G401 (cell line): Measurements from ENCODE around the gene TAF1C. TPM values are rescaled to one million over a fixed set of nuclear protein-coding genes. Genes with fewer than 3 reads are reported as not detected.
"Not testable (repeated sequence)": the region's sequence is repeated elsewhere in the genome, so short reads cannot be mapped to it uniquely, and the experiment has no call there.

Source experiments
- DNase-seq: peaks from one replicate; pipeline ENCODE4 v3.0.0-alpha.2; 2015; ENCODE audit warnings: low spot score
- in situ Hi-C: cut with HindIII; loops from 2 replicates; pipeline ENCODE4 v1.10.0; 2016; ENCODE audit warnings: low sequenced_read_pairs, mixed read lengths
- total RNA-seq: library from RNA; depleted of rRNA; stranded (reverse); fragments of >200 nt; shearing (Covaris generic); gene quantifications from 2 replicates; pipeline ENCODE4 v1.2.3, GENCODE V29; 2014; rRNA removed

Gene TAF1C, protein sequence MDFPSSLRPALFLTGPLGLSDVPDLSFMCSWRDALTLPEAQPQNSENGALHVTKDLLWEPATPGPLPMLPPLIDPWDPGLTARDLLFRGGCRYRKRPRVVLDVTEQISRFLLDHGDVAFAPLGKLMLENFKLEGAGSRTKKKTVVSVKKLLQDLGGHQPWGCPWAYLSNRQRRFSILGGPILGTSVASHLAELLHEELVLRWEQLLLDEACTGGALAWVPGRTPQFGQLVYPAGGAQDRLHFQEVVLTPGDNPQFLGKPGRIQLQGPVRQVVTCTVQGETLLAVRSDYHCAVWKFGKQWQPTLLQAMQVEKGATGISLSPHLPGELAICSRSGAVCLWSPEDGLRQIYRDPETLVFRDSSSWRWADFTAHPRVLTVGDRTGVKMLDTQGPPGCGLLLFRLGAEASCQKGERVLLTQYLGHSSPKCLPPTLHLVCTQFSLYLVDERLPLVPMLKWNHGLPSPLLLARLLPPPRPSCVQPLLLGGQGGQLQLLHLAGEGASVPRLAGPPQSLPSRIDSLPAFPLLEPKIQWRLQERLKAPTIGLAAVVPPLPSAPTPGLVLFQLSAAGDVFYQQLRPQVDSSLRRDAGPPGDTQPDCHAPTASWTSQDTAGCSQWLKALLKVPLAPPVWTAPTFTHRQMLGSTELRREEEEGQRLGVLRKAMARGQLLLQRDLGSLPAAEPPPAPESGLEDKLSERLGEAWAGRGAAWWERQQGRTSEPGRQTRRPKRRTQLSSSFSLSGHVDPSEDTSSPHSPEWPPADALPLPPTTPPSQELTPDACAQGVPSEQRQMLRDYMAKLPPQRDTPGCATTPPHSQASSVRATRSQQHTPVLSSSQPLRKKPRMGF
- total RNA-seq = 22.7 and 41.4 TPM in 2 replicates

GRCh38 chr16:84186685-84187437 lies at the start of gene TAF1C:
Gene TAF1C, minus strand, starts transcription at chr16:84187057. Its CDS starts 2,069 bp downstream, at chr16:84184988.
- DNase-seq = peak; percentile 91
- in situ Hi-C loops = no loop called here

- DNase-seq = no peak
These were observed 47.7 kb upstream of the TAF1C start for GRCh38 chr16:84234321-84235241.

GRCh38 chr16:84233748-84234147 lies 46.9 kb upstream of the TAF1C start:
- DNase-seq = no peak
- in situ Hi-C loops = no loop called here

More at GRCh38 chr16:84234321-84235241, 47.7 kb upstream of the TAF1C start:
- in situ Hi-C loops = no loop called here

GRCh38 chr16:84232969-84233368 lies 46.1 kb upstream of the TAF1C start:
- in situ Hi-C loops = no loop called here
- DNase-seq = no peak

GRCh38 chr16:84232060-84232459 lies 45.2 kb upstream of the TAF1C start:
- in situ Hi-C loops = no loop called here
- no peak for DNase-seq

DNA sequence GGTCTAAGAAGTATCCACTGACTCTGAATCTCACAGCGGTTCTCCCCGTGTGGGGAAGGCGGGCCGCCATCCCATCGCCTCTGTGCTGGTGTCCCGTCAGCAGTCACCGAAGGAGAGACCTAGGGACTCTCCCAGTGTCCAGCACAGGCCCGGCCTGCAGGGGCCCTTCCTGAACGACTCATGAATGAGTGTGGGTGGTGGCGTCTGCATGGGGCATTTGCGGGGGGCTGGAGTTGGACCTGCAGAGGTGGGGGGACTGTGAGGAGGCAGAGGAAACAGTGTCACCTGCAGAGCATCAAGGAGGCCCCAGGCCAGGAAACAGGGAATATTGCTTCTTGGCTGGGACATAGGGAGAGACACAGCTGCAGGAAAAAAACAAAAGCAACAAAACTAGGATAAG lies 42.6 kb upstream of the TAF1C start:
- in situ Hi-C loops = no loop called here
- no peak for DNase-seq

GRCh38 chr16:84228256-84228838 lies 41.5 kb upstream of the TAF1C start:
- in situ Hi-C loops = no loop called here
- peak; percentile 4 for DNase-seq

- no peak for DNase-seq
- in situ Hi-C loops = no loop called here
These were observed 40.7 kb upstream of the TAF1C start for GRCh38 chr16:84227548-84227947.

DNA sequence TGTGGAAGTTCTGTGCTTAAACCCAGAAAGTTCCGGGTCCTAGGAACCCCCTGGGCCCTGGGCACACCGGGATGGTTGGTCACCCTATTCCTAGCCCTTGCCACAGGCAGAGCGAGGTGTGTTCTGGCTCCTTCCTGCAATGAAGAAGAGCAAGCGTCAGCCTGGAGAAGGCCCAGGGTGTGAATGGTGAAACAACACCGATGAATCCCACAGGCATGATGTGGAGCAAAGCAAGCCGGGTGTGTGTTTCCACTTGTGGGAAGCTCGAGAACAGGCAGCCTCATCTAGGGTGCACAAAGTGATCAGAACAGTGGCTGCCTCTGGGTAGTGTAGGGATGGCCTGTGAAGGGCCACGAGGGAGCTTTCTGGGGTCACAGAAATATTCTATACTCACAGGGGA lies 39.2 kb upstream of the TAF1C start:
- DNase-seq = no peak
- in situ Hi-C loops = no loop called here

- in situ Hi-C loops = no loop called here
- no peak for DNase-seq
These were observed 38.7 kb upstream of the TAF1C start for GRCh38 chr16:84225571-84225970.

GRCh38 chr16:84225126-84225525 lies 38.3 kb upstream of the TAF1C start:
- in situ Hi-C loops = no loop called here
- no peak for DNase-seq

DNA sequence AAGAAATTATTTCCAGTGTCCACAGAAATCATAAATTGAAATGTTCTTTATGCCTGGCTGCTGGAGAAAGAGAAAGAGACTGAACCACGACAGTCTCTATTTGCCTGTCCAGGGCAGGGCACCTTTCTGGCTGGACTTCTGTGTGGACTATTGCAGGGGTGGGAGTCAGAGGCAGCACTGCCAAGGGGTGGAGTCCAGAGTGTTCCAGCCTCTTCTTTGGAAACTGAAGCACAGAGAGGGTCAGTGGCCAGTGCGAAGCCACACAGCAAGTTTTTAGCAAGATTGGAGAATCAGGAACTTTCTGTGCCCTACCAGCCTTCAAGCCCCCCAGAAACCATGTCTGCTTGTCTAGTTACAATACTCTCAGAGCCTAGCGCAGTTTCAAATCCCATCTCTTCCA lies 37.7 kb upstream of the TAF1C start:
- in situ Hi-C loops = no loop called here

DNA sequence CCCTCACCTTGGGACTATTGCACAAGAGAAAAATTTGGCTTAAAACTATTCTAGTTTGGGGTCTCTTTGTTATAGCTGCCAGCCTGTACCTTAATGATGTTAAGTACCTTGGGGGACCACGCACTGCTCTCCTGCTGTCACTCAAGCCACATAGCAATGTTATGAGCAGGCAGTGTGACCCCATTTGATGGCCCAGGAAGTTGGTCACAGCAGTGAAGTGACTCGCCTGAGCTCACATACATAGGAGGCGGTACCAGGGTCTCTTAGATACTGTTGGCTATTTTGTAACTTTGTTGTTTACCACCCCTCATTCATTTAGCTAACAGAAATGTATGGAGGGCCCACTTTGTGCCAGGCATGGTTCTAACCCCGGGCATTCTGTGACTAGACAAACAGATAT lies 36.6 kb upstream of the TAF1C start:
- DNase-seq = no peak
- in situ Hi-C loops = no loop called here

More for the DNA sequence above, 37.7 kb upstream of the TAF1C start:
- no peak for DNase-seq

DNA sequence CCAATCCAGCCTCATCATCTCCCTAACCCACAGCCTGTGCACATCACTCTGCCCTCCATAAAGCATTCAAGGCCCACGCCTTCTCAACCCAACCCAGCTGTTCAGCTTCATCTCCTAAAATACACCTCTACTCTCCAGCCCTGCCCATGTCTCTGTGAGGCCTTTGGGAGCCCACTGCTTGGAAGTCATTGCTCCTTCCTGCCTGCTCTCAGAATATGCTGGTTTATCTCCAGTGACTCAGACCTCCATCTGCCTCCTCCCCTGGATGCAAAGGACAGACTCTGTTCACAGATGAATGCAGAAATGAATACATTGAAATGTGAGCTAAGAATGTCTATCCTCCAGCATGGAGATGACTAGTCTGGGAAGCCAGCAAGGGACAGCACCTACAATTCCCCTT lies 34.0 kb upstream of the TAF1C start:
- in situ Hi-C loops = no loop called here
- DNase-seq = no peak

DNA sequence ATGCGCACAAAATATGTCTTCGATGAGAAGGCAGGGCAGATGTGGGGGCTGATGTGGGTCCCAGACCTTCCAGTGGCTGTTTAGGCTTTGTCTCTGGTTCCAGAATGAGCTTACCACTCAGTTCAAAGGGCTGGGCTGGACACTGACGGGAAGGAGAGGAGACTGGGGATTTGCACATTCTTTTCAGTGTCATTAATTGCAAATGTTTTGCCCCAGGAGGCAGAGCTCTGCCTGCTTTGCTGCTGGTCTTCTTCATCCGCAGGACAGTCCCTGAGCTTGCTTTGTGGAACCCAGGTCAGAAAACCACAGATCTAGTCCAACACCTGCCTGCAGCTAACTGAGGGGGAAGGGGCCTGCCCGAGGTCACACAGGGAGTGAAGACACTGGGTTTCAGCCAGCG lies 32.1 kb upstream of the TAF1C start:
- in situ Hi-C loops = no loop called here

DNA sequence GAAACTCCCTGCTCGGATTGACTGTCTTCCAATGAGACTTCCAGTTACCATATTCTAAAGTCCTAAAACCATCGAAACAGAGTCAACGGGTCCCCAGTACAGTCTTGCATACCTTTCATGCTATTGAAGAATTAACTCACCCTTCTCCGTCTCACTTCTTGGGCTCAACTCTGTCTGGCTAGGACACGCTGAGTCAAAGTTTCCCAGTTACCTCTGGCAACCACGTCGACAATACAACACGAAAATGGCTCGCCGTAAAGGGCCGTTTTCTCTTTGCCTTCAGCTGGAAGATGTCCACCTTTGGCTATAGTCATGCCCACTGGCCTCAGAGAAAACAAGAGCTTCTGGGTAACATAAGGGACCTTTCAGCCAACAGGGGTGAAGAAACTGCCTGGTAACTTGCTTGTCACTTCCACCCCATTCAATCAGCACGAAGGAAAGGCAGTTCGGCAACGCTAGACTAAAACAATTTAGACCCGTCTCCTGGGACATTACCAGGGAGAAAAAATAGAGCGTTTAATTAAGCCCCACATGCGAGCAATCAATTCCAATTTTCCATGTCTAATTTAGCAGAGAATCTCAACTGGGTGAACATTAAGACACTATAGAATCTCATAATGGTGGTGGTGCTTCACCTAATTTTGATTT lies 31.4 kb upstream of the TAF1C start:
- no peak for DNase-seq
- in situ Hi-C loops = no loop called here

More for the DNA sequence above, 32.1 kb upstream of the TAF1C start:
- DNase-seq = no peak

DNA sequence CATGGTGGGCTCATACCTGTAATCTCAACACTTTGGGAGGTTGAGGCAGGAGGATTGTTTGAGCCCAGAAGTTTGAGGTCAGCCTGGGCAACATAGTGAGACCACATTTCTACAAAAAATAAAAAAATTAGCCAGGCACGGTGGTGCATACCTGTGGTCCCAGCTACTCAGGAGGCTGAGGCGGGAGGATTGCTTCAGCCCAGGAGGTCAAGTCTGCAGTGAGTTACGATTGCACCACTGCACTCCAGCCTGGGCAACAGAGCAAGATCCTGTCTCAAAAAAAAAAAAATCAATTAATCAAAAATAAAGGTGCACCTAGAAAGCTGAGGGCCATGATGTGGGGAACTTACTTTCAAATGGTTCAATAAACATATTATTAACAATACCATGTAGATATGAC lies 29.3 kb upstream of the TAF1C start:
- in situ Hi-C loops, DNase-seq: not testable (repeated sequence)

- DNase-seq = no peak
- in situ Hi-C loops = no loop called here
These were observed 28.7 kb upstream of the TAF1C start for GRCh38 chr16:84215531-84215930.
